Measurements from ENCODE around the gene DCXR.
A peak's percentile ranks its signal among the peaks of the same experiment; 100 is the strongest.

Gene DCXR

DNA sequence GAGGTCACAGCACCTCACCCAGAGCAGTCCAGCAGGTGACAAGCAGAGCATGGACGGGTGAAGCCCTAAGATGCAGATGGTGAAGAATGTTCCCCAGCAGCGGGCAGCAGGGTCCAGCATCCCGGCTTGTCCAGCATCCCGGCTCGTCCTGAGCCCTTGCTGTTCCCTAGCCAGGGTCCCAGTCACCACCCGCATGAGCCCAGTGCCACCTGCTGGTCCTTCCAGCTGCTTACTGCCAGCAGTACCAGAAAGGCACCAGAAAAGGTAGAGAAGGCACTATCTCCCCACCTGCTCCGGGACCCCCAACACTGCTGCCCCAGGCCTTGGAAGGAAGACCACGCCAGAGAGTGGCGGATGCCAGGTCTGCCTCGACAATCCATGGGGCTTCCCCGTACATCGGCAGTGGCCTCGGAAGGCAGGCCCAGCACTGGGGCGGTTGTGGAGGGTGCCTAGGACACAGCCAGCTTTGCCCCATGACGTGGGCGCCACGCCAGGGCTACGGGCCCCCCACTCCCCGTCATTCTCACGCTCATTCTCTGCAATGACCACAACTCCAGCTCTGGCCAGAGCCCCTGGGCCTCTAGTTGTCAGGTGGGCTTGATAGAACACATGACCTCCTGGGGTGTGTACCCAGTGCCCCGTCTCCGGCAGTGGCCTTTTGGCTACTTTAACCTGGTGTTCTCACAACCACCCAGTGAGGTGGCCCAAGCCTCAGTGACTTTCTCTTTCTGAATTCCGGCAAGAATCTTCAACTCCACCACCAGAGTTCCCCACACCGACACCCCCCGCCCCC lies 16.2 kb downstream of the DCXR start:
- peak; percentile 64 for DNase-seq

DNA sequence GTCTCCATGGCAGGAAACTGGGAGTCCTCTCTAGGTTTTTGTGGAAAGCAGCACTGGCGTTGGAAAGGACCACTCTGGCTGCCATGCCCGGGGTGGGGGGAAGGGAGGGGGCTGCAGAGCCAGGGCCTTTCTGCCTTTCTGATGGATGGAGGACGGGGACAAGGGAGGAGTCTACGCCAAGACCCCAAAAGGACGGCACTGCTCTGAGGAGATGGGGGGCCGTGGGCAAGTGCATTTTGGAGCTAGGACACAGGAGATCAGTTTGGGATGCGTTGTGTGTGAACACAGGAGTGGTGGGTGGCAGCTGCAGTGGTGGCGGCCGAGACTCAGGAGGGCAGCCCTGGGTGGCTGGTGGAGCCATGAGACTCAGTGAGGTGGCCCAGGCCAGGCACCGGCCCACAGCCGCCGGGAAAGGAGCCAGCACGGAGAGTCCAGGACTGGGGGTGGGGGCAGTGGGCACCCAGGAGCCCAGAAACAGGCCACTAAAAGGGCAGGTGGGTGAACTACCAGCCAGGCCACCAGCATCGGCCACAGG lies 16.9 kb downstream of the DCXR start:
- no peak for DNase-seq

DNA sequence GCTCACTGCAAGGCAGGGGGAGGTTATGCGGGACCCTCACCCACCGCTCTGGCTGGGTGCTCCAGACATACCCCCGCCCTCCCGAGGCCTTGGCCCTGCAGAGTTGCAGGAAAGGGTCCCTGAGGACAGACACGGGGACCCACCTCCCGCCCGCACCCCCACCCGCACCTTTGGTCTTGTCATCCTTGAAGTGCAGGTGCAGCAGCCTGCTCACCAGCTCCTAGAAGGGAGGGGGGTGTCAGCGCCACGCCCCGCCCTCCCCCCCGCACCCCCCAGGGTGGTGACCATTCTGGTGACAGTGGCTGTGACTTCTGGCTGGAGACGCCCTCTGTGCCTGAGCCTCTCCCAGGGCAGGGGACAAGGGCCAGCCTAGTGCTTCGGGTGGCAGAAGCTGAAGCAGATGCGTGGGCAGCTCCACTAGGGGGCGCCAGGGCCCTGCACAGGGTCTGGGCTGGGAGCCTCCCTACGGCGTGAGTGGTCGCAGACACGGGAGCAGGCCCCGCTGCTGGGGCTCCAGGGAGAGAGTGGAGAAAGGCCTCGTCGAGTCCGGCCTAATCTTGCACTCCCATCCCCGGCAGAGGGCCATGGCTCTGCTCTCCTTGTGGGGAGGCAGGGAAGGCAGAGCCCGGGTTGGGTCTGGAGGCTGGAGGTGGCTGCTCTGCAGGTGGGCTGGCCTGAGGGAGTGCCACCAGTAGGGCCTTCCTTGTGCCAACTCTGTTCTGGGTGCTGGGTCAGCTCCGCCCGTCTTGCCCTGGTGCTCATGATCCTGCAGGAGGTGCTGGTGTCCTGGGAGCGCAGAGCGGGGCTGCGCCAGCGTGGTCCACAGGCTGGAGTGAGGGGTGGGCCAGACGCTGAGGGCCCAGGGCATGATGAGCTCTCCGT lies 17.6 kb downstream of the DCXR start:
- peak; percentile 58 for DNase-seq

DNA sequence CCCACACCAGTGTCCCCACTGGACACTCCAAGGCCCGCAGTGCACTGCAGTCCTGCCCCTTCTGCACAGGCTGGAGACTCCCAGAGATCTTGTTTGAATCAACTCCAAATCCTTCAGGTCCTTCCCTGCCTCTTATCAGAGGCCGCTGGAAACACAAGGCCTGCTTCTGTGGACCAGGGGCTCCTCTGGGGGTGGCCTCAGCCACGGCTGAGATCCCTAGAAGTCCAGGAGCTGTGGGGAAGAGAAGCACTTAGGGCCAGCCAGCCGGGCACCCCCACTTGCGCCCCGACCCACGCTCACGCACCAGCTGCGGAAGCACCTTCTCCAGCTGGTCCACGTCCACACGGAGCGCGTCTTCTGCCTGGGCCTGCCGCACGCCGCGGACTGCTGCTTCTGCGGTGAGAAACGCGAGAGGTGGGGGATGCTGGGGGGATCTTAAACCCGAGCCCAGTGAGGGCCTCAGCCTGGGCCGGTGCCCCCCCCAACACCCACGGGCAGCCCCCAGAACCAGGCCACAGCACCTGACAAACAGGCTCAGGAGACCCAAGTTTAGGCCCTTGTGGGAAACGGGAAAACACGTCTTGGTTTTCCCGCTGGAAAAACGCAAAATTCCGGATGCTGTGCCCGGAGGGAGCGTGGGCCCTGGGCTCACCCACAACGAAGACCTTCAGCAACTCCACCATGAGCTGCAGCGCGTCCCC lies 18.4 kb downstream of the DCXR start:
- DNase-seq: no peak

DNA sequence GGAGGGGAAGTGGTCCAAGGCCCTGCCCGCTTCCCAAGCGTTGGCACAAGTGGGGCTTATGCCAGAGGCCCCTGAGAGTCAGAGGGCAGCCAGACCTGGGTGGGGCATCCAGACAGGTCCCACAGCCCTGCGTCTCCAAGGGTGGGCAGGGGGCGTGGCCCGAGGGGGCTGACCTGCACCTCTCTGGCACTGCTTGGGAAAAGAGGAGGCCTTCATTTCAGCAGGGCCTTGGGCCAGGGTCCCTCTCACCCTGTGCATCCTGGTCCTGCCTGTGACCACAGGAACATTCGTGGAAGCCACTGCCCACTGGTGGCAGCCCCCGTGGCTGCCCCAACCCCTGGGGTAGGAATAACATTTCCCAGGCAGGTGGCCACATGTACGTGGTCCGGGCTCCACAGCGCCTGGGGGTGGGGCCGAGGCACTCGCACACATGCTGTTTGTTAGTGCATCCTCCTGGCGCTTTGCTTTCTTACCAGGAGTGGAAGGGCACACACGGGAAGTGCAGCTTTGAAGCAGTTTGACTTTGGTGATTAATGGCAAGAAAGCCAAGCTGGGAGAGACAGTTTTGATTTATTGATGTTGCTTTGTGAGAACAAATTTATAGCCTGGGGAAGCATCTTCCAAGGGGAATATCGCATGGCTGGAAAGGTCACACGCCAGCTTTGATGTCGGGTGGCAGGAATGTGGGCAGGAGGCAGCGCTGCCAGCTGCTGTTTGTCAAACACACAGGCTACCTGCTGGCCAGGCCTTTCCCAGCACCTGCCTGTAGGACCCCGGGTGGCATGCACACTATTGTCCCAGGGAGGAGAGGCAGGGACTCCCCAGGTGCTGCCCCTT lies 19.1 kb downstream of the DCXR start:
- no peak for DNase-seq

DNA sequence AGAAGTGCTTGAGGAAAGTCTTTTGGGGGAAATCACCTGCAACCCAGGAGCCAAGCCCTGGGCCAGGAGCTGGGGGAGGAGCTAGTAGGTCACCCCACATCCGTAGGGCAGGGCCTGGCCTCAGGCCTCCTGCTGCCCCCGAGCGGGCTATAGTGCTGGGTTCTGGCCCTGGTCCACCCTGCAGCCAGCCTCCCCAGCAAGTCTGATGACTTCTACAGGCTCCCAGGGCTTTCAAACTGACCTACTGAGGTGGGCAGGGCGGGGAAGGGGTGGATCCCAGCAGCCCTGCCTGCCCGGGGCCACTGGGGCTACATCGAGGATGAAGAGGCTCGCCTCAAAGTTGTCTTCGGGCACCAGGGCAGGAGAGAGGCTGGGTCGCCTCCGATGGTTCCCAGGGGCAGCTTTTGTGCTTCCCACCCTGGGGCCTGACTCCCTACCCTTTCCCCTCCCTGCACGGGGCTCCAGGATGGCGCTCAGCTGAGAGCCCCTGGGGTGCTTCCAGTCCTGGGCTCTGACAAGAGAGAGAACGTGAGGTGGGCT lies 19.8 kb downstream of the DCXR start:
- no peak for DNase-seq

DNA sequence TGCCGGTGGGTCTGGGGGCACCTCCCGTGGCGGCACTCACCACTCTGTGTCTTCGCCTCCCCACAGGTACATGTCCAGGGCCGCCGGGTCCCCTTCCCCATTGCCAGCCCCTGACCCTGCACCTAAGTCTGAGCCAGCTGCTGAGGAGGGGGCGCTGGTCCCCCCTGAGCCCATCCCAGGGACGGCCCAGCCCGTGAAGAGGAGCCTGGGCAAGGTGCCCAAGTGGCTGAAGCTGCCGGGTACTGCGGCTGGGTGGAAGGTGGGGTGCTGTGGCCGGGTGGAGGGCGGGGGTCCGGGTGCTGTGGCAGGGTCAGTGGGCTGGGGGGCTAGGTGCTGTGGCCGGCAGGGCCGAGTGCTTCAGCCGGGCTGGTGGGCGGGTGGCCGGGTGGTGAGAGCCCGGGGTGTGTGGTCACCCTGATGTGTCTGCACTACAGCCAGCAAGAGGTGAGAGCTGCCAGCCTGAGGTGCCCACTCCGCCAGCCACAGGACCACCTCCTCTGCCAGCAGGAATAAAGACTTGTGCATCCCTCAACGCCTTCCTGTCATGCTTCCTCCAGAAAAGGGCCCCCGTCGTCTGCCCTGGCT lies 20.5 kb downstream of the DCXR start:
- no peak for DNase-seq

DNA sequence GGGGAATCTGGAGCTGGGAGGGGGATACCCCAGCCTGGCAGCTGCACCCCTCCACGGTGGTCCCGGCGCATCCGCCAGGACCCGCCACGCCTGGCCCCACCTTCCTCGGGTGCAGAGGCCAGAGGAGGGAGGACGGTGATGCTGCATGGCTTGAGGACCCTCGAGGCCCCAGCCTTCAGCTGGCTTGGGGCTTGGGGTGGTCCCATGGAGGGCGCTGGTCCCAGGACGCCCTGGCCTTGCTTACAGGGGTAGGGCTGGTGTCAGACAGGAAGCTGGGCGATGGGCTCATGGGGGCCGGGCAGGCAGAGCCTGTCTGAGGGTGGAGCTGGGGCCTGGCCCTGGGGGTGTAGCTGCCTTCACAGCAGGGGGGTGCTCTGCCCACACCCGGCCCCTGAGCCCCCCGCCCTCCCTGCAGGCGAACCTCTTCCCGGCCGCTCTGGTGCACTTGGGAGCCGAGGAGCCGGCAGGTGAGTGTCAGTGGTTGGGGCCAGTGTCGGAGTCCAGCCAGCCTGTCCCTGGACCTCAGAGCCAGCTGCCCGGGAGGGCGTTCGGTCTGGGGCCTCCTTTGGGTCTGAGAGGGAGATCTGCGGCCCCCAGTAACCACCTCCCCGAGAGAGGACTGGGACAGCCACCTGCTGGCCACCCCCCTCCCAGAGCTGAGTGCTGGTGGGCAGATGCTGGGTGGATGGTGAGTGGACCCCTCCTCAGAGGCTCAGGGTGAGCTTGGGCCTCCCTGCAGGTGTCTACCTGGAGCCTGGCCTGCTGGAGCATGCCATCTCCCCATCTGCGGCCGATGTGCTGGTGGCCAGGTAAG lies 21.2 kb downstream of the DCXR start:
- DNase-seq: no peak

DNA sequence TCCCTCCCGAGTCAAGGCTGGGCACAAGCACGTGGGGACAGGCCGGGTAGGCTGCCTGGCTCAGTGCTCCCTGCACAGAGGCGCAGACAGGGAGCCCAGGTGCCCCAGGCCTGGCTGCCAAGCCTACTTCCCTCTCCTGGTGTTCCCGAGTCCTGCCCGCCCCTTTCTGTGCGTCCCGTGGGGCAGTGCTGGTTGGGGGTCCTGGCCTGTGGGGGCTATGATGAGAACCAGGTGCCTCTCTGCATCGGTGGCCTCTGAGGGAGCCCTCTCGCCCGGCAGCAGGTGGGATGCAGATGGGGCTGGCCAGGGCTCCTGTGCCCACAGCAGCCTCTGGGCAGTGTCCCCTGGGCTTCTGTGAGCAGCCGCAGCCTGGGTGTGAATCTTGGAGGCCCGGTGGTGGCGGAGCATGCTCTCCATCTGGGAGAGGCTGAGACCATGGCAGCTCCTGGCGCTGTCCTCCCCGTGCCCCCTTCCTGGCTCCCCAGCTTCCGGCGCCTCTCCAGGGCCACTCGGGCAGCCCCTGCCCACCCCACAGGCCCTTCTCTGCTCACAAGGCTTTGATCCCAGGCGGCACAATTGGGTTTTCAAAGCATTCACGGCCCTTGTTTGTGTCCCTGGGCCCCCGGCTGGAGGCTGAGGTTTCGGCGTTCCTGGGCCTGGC lies 22.1 kb downstream of the DCXR start:
- no peak for DNase-seq

DNA sequence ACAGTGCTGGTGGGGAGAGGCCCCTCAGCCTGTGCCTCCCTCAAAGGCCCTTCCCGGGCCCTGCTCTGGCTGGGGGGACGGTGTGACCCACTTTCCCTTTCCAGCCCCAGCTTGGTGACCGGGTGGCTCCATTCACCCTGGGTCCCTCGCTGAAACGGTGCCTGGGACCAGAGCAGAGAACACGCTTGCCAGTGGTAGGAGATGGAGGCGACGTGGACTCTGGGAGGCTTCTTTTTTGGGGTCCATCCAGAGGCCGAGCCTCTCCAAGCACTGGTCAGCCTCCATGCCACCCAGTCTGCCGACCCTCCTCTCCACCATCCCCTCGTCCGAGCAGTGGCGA lies 22.6 kb downstream of the DCXR start:
- DNase-seq: no peak

DNA sequence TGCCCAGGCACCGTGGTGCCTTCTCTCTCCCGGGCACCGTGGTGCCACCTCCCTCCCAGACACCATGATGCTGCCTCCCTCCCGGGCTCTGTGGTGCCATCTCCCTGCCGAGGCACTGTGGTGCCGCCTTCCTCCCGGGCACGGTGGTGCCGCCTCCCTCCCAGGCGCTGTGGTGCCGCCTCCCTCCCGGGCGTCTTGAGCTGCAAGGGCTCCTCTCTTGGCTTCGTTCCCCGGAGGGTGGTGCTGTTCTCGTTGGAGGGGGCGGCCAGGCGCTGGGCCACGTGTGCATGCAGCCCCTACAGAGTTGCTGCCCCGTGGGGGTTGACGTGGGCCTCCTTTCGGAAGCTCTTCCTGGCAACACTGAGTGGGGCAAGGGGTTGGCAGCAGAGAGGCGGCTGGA lies 23.1 kb downstream of the DCXR start:
- no peak for DNase-seq

DNA sequence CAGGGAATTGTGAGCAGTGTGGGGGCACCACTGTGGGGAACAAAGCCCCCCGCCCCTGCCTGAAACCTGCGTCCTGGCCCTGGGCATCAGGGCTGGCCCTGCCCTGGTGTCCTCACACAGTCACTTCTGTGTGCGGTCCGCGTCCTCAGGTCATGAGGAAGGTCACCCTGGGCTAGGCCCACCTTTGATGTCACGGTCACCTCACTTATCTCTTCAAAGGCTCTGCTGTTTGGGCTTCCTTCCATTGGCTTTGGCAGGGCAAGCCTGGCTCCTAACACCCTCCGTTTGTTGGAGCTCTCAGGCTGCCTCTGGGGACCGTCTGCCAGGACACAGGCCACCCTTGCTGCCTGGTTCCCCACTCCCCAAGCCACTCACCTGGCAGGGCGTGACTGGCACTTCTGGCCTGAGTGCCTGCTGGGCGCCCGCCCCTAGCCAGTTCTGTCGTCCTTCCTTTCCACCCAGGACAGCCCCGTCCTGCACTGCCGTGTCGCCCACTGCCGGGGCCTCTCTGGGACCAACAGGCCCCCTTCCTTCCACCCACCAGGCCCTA lies 23.6 kb downstream of the DCXR start:
- DNase-seq: no peak

DNA sequence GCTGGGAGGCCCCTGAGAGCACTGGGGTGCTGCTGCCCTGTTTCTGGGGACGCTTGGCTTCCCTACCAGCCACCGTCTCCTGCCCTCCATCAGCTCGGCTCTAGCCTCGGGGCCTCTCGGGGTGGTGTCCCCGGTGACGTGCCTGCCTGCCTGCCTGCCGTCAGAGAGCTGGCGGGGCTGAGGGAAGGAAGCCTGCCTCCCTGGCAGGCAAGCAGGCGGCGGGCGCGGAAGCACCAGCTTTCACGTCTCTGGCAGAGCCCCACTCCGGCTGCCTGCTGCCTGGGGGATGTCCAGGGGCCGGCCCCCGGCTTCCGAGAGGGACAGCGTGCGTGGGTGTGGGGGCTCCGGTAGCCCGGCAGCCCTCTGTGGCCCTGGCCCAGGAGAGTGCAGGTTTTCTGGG lies 24.2 kb downstream of the DCXR start:
- no peak for DNase-seq

DNA sequence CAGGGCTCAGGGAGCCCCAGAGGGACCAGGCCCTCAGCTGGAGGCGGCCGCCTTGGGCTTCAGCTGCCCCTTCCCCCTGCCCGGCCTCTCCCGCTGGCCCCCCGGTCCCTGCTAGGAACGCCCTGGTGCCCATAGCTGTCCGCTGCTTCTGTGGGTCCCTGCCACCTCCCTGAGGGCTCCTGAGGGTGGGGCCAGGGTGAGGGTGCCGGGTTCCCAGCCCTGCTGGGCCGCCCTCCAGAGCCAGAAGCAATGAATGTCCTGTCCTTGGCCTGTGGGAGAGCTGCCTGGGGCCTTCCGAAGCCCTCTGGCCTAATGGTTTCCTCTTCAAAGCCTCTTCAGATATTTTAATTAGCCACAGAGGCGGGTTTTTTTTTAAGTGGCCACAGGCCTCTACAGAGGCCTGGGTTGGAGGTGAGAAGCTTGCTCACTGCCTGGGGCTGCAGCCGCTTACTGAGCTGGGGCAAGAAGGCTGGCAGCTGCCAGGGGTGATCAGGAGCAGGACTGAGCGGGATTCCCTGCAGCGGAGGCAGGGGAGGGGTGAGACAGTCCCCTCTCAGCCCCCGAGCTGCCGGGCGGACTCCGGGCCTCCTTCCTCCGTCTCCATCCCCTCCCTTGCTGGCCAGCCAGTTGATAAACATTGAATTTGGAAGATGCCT lies 24.7 kb downstream of the DCXR start:
- DNase-seq: no peak

DNA sequence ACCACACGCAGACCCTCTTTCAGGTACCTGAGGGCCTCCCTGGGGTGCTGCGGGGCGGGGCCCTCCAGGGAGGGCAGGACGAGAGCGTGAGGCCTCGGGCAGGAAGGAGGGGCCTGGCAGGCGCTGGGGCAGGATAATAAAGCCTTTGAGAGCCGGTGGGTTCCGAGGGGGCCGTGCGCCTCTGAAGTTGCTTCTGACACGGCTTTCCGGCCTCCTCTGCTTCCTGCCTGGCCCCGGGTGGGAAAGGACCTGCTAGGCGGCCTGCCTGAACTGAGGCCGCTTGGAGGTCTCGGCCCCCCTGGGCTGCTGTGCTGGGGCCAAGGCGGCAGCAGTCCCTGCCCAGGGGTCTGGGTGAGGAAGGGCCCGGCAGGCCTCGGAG lies 25.2 kb downstream of the DCXR start:
- DNase-seq: no peak

DNA sequence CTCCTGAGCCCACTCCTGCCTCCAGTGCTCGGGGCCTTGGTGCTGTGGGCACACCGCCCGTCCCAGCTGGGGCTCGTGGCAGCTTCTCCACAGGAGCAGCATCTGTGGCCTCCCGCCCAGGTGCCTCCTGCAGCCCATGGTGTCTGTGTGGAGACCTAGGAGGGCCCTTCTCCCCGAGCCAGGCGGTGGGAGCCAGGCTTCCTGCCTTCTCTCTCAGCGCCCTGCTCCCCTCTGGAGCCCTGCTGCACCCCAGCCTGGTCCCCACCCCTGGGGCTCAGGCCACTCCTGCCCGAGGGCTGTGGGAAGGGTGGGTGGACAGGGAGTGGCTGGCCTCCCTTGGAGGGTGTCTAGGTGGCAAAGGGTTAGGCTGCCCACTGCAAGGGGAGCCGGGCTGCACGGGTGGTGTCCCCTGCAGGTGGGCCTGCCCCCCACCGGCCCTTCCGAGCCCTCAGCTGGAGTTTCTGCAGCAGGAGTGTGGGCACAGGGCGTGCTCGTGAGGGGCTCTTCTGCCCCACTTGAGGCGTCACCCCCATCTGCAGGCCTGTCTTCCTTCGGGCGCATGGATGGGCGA lies 25.8 kb downstream of the DCXR start:
- no peak for DNase-seq

DNA sequence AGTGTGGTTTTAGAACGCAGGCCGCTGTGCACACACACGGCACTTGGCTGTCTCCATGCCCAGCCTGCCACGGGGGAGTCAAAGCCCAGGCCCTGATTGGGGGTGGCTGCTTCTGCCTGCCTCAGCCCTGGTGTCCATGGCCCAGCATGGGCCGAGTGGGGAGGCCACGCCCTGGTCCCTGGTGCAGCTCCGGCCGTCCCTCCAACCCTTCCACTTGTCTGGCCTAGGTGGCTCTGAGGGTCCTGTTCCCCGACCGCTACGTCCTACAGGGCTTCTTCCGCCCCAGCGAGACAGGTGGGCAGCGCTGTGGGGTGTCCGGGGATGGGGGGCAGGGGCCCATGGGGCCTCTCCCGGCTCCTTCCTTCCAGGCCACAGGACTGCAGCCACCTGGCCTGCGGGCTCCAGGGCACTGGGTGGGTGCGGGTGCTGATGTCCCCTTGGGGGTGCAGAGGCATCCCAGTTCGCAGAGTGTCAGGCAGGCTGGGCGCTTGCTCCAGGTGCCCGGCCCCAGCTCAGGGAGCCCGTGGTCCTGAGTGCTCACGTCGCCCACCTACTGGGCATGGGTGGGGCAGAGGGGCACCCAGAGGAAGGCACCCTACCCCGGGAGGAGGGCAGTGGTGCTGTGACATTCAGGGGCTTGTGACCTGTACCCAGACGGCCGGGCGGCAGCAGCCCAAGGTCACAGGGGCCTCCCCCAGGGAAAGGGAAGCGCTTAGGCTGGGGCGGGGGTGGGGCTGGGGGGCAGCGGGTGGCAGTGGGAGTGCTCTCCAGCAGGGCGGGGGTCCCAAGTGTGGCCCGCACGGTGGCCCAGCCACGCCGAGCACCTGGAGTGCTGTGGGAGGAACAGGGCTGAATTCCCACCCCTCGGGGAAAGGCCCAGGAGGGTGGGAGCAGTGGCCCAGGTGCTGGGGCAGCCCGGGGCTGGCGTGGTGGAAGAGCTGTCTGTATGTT lies 26.6 kb downstream of the DCXR start:
- no peak for DNase-seq

DNA sequence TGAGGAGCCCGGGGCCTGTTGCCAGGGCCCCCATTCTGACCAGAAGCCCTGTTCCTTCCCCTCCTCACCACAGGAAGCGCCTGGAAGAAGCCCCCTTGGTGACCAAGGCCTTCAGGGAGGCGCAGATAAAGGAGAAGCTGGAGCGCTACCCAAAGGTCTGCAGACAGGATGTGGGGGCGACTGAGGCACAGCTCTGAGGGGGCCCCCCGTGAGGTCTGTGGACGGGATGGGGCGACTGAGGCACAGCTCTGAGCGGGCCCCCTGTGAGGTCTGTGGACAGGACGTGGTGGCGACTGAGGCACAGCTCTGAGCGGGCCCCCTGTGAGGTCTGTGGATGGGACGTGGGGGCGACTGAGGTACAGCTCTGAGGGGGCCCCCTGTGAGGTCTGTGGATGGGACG lies 28.1 kb downstream of the DCXR start:
- DNase-seq: no peak
